T follicular helper cell (primary cell): ENCODE results near the gene LPAR3.

Source experiments
- DNase-seq: peaks from one replicate; pipeline ENCODE4 v3.0.0-alpha.2; 2020; ENCODE audit warnings: low read depth

The LPAR3 gene

DNA sequence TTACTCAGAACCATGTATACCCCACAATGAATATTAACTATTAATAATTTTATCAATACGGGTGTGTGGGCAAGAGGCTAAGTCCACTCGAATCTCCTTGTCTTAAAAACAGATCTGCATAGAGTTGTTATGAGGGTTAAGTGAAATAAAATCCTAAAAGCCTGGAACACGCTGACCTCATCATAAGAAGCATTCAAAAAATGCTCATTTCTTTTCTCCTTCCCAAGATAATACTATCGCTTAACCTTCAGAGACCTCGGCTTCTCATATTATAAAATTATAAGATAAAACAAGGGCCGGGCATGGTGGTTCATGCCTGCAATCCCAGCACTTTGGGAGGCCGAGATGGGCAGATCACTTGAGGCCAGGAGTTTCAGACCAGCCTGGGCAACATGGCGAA, 35.1 kb downstream of the LPAR3 start:
- no peak for DNase-seq

DNA sequence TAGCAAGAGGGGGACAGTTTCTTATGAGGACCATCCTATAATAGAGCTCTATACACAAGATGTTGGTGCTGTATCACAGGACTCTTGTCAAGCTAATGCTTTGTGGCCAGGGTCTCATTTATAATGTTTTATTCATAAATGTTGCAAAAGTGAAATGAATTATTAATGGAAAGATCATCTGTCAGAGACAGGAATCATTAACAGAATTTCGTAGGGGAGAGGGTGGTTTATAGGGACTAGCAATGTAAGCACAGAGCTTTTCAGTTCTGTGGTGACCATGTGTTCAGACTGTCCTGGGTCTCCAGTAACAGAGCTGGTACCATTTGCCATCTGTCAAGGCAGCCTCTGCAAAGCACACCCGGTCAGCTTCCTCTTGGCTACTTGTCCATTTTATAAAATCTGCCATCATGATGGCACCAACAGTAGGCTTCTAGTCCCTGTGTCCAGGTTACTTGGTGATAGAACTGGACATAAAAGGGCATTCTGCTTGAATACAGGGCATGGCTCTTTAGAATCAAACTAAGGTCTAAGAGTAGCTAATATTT, 36.2 kb downstream of the LPAR3 start:
- DNase-seq = no peak

DNA sequence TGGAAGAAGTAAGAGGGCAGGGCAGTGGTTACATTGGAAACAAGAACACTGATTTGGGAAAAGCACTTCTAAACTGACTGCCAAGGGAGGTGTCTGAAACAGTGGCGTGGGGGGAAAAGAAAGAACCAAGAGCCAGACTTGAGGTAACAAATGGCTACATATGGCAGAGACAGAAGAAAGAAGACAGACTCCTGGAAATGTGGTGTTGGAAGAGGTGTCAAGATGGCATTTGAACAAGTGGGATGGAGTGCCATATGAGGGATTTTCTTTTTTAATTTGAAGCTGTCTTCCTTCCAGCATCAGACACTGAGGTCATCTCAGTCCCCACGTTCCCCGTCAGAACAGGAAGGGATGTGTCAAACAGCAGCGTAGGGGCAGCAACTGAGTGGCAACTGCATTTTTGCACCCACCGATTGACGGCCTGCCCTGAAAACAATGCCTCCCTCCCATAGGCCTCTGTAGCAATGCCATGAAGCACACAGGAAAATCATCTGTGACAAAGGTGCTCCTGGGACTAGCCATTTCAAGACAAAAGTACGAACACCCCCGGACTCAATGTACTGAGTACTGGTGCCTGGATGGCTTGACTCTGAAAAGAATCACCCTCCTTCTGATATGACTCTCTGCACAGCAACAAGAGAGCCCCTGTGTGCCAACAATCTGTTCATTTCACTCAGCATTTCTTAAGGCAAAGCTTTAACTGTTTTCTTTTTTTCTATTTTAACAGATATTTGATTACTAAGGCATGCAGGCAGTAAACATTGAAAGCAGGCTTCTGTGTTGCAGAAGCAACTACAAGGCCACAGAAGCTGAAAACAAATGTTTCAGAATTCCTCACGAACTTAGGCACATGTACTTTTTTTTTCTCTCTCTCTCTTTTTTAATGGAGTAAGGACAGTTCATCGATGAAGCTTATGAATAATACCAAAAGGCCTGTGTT, 37.0 kb downstream of the LPAR3 start:
- DNase-seq = no peak

DNA sequence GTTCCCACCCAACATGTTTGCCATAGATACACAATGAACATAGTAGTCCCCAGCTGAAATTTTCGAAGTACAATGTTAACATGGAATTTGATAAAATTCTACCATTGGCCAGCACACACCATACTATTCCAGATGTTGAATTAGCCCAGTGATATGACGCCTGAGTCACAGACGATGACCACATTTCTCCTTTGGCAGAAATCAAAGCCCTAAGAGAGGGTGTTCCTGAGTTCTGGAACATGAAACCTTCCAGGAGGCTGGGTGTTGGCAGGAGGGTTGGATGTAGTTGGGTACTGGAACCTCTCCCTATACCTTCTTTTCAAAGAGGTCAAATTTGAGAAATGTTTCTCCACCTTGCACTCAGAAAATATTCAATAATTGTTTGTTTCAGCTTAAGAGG, 37.8 kb downstream of the LPAR3 start:
- DNase-seq = no peak

DNA sequence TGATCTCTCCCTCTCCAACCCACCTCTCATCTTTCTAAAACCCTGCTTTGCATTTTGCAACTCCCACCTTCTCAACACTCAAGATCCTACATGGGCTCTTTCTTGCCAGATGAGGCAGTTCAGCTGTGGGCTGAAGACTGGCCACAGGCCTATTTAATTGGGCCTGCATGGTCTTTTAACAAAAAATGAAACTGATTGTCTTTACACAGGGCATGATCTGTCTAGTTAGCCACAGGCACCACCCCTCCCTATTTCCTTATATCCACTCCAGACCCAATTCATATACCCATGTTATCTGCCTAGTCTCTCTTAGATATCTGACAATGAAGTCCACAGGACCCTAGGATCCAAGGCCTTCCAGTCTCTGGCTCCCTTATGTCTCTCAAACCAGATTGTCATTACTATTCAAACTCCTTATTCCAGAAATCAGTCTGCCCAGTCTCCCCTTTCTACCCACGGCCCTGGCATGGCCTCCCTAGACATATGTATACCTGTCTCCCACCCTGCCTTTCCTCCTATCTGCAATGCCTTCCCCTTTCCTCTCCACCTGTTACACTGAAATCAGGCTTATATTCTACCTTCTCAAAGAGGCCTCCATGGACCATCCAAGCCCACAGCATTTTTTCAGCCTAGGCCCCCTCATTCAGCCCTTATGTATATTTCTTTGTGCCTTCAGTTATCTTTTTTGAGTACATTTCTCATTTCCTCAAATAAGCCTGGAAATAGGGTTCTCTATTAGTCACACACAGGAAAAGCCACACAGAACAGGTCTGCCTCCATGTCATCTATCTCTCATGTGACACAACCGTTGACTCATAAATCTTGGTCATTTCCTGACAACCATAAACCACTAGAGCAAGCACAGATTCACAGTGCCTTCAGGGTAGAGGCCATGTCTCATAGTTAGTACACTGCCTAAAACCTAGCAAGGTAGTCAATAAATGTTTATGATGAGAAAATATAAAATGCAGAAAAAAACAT, 39.0 kb downstream of the LPAR3 start:
- no peak for DNase-seq

DNA sequence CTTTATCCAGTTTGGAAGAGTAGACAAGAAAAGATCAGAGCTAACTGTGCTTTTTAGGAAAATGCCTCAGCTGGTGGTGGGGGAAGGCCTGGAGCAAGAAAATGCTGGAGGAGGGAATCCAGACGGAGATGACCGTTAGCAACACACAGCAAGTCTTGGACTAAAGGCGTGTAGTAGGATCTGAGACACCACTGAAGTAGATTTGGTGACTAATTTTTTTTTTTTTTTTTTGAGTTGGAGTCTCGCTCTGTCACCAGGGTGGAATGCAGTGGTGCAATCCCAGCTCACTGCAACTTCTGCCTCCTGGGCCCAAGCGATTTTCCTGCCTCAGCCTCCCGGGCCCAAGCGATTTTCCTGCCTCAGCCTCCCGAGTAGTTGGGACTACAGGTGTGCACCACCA, 41.2 kb downstream of the LPAR3 start:
- no peak for DNase-seq

DNA sequence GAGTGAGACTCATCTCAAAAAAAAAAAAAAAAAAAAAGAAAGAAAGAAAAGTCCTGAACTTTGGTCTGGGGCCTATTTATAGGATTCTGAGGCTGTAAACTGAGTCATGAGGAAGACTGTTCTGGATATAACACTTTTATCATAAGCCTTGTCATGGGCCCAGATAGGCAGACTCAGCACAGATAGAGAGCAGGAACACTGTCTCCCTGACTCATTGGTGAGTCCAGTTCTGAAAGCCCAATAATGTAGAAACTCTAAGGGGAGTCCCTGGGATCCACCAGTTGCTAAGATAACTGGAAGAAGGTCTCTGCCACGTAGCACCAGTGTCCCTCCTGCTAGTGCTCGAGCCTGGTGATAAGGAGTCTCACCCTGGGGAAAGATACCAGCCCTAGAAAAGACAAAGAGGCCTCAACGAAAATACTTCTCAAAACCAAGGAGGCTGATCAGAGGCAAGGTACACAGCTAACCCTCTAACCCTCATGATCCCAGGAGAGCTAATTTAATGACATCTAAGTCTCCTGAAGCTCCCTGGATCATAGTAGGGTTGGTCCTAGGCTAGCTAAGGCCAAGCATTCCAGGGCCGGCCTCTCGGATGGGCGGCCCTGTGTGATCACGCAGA, 43.5 kb downstream of the LPAR3 start:
- DNase-seq = no peak

DNA sequence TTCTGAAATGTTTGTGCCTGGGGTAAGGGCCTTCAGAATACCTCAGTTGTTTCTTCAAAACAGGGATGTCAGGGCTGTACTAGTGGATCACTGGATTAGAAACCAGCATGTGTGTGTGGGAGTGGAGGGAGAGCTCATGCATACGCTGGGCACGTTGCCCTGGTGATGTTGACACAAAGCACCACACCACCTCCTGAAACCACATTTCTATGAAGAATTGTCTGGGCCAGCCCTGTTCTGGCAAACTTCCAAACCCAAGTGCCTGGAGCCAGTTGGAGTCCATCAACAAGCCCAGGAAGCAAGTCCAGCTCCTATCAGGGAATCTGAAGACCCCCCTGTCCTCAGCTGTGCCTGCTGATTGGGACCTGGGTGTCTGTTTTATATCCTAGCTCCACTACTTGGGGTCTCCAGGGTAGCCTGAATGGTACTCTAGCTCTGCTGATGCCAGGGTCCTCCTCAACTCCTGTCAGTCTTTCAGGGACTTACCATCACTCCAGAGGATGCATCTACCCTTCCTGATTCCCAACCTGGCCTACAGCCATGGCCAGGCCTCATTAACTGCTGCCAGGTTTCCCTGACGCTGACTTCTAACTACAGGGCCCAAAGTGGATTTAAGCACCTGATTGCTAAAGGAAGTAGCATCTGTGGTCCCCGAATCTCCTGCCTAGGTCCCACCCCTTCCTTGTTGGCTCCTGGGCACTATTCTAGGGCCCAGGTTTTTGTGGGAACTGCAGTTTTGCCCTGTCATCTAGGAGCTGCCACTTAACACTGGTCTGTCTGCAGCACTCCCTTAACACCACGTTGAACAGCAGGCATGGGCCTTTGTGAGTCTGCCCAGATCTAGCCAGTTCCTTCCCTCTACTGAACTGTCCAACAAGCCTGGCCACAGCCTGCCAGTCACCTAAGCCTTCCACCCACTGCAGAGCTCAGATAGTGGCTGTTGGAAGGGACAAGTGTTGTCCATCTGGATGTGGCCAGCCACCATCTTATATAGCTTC, 45.5 kb downstream of the LPAR3 start:
- no peak for DNase-seq

DNA sequence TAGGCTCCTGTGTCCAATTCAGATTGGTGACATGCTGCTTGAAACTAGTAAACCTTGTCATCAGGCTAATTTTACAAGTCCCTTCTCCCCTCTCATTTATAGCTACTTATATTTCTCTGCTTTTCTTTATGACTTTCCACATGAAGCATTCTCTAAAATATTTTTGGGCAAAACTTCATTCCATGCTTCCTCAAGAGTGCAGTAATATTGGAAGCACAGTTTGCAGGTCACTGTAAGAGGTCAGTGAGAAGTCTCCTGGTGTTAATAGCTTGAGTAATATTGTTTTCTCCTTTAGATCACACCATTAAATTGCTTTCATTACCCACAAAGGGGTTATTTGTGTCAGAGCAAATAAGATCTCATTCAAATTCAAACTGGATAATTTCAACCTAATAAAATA, 46.6 kb downstream of the LPAR3 start:
- no peak for DNase-seq

DNA sequence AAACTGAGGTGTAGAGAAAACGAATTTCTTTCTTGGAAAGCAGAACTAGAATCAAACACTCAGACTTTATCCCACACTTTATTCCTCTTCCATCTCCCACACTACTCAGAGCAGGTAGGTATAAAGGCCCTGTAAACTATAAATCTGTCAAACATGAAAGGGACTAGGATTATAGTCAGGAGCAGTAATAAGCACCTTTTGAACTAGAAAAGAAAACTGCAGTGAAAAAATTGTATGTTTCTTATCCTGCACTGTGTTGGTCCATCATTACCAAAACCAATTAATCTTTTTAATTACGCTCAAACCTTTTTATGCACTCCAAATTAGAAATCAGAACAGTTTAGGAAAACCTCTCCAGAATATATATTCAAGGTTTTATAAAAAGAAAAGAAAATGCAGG, 47.6 kb downstream of the LPAR3 start:
- DNase-seq = no peak

DNA sequence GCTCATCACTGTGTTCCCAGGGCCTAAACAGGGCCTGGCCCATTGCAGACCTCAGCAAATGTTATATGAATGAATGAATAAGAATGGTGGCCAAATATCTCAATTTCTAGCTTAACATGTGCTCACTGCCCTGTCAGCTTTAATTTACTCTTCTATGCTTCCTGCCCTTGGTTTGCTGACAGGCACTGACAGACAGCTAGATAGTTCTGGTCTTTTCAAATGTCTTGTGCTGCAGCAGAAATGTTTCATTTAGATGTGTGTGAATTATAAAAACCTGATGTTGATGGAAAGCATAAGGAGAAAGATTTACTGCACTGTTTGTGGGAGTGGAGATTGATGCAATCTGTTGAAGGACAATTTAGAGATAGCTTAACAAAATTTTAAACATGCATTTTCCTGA, 48.9 kb downstream of the LPAR3 start:
- no peak for DNase-seq

DNA sequence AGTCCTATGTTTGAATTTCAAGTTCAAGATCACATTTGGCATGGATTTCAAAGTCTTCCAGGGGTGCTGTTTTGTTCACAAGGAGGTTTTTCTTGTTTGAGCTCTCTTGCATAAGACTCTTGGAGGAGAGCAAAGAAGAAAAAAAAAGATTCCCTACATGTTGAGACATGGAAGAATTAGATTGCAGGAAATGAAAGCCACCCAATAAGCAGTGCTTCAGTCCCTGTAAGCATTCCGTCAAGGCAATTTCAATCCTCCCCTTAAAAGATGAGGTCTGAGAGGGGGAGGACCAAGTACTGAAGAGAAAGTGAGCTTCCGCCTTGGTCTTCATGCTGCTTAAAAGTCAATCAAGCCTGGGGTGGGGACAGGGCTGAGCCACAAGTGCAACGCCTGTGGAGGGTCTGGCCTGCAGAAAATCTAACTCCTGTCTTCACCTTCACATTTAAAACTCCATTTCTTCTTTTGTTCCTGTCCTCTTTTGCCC, 50.2 kb downstream of the LPAR3 start:
- DNase-seq = no peak

DNA sequence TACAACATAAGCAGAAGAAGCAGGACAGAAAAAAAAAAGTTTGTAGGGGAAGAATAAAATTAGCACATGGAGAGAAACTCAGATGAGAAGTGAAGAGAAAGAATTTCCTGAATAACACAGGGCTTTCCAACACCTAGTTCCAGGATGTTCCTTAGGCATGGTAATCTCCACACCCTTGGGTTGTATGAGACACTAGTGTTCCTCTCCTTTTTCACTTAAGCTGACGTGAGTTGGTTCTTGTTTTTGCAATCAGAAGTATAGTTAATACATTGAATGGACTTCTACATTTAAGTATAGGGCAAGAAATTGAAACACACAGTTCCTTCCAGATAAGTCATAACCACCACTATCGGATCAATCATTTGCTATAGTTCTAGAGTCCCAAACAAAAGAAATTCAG, 51.0 kb downstream of the LPAR3 start:
- DNase-seq = no peak

DNA sequence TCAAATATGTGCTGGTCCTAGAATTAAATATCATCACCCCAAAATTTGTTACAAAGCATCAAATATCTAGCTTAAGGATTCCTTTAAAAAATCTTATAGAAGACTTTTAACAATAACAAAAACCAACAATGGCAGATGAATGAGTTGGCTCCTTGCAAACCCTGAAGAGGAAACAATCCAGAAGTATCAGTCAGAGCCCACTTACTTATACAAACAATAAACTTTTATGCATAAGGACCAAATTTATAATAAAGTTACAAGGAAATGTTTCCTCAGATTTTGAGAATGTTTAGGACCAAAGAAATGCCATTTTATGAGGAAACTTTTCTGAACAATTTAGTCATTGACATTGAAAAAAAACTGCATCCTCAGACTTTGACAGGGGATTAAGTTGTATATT, 52.7 kb downstream of the LPAR3 start:
- DNase-seq = no peak

DNA sequence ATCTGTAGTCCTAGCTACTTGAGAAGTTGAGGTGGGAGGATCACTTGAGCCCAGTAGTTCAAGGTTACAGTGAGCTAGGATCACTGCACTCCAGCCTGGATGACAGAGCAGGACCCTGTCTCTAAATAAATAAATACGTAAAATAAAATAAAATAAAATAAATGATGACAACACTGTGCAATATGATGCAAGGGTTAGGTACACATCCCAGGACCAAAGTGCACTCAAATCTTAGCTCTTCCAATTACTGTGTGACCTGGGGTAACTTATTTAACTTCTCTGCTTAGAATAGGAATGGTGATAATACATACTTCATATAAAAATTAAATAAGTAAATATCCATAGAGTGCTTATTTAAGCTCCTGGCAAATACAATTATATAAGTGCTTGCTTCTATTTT, 53.5 kb downstream of the LPAR3 start:
- DNase-seq = no peak

DNA sequence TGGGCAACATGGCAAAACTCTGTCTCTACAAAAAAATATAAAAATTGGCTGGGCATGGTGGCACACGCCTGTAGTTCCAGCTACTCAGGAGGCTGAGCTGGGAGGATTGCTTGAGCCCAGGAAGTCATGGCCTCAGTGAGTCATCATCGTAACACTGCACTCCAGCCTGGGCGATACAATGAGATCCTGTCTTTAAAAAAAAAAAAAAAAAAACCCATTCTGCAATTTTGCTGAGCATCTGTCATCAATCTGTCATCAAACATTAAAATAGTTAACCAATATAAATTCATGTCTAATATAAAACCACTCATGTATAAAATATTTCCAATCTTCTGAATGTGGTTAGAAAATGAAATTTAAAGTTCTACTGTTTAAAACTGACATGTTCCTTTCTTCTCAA, 56.9 kb downstream of the LPAR3 start:
- DNase-seq = no peak

DNA sequence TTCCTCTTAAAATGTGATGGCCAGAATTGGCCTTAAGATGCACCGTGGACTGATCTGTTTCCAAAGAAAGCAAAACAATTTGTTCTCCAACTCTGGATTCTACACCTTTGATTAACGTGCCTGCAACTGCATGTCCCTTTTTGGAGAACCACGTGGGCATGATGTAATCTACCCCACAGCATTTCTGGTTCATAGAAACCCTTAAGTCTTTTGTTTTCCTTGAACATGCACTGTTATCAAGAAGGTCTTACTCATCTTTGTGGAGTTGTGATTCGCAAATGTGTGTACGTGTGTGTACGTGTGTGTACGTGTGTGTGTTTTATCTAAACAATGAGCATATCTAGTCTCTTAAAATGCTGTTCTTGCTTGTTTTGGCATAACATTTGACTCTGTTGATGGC, 57.8 kb downstream of the LPAR3 start:
- DNase-seq = no peak

DNA sequence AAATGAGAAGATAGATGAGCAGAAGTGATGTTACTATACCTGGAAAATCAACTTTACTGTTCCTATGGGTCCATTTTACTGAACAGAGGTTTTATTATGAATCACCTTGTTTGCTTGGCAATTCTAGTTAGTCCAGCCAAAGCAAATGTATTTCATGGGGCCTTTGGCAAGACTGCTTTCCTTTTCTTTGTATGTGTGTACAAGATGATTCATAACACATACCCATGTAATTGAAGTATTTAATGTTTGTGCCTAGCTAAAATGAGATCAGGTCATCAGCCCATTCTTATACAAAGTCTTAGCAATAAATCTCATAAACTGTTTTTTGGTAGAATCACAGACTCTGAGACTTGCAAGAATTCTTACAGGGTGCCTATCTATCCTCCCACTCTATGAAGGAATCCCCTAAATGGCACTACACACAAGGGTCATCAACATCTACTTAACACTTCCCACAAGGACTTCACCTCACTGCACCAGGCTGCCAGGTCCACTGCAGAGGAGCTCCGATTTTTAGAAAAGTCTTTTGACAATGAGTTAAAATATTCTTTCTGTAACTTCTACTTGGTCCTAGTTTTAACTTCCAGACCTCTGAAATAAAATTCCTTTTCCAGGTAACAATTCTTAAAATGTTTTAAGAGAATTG, 58.5 kb downstream of the LPAR3 start:
- no peak for DNase-seq

DNA sequence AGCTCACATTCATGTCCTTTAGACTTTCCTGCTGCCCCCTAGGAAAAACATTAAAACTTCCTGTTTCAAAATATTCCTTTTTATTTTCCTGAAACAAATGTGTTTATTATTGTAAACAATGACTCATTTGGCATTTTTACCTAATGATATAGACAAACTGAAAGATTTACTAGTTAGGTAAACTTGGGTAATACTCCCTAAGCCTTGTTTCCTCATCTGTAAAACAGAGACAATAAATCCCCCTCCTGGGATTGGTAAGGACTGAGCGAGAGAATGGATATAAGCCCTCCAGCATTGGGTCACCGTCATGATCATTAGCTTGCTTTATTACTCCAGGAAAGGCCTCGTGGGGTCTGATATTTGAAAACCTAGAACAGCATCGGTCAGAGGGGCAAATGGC, 59.8 kb downstream of the LPAR3 start:
- DNase-seq = no peak

DNA sequence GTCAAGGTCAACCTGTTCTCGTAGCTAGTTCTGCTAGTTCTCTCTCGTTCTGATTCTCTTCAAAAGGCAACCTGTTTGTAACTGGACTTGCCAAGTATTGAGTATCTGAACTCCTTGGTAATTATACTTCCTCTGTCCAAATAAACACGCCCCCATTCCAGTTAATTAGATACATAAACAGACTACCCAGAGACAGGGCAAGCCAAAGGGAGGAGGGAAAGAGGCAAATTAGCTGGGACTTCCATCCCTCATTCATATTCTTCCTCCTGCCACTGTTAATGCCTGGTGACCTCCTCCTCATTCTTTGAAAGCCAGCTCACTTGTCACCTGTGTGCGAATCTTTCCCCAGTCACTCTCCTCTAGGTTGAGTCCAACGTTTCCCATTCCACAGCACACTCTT, 62.9 kb downstream of the LPAR3 start:
- DNase-seq = no peak
